K562 (cell line): Measurements from ENCODE around the gene SOAT2. TPM values are rescaled to one million over a fixed set of nuclear protein-coding genes. Genes with fewer than 3 reads are reported as not detected.

ENCODE experiments used
- ASH1L ChIP-seq: fragments of 450-650 bp; IDR thresholded peaks from 2 replicates; pipeline ENCODE4 v1.6.1; 2018; ENCODE audit warnings: borderline replicate concordance, mild to moderate bottlenecking, low read depth; ENCODE audit not compliant: partially characterized antibody
- DNMT1 ChIP-seq: fragments of 450-650 bp; IDR thresholded peaks from 2 replicates; pipeline ENCODE4 v1.6.1; 2016; ENCODE audit warnings: antibody characterized with exemption, mild to moderate bottlenecking
- GTF2E2 ChIP-seq: fragments of 200-800 bp; sonication (Bioruptor generic); IDR thresholded peaks from 2 replicates; pipeline ENCODE4 v1.6.1; 2016; ENCODE audit warnings: missing genetic modification characterization, missing compliant biosample characterization
- KDM4B ChIP-seq, 2 experiments: fragments of 450-650 bp in 1 of 2; sonication (generic) in 1 of 2; IDR thresholded peaks; 2 replicates each; pipeline ENCODE4 v1.6.1; 2016 to 2017; ENCODE audit warnings: borderline replicate concordance in 2 of 2, antibody characterized with exemption in 1 of 2, low read depth in 1 of 2, mild to moderate bottlenecking in 1 of 2
- KDM5B ChIP-seq: fragments of 200-600 bp; sonication (generic); IDR thresholded peaks from 2 replicates; pipeline ENCODE4 v1.6.1; 2012; ENCODE audit warnings: low read depth, mild to moderate bottlenecking, moderate library complexity, low read length, control low read depth, inconsistent platforms; ENCODE audit not compliant: insufficient replicate concordance
- MAFF ChIP-seq: IDR thresholded peaks from 2 replicates; pipeline ENCODE4 v1.6.1; 2012; ENCODE audit warnings: low read length, improper control_type of control experiment
- MGA ChIP-seq: fragments of 450-650 bp; IDR thresholded peaks from 2 replicates; pipeline ENCODE4 v1.6.1; 2016; ENCODE audit warnings: mild to moderate bottlenecking, moderate library complexity
- MTA2 ChIP-seq: fragments of 450-650 bp; IDR thresholded peaks from 2 replicates; pipeline ENCODE4 v1.6.1; 2016; ENCODE audit warnings: low read depth
- NFIX ChIP-seq: fragments of 250-450 bp; sonication (Bioruptor Pico); IDR thresholded peaks from 2 replicates; pipeline ENCODE4 v1.4.0; 2020; ENCODE audit warnings: low read depth, mild to moderate bottlenecking, moderate library complexity
- NR3C1 ChIP-seq: sonication (generic); formaldehyde crosslinking; IDR thresholded peaks from 2 replicates; pipeline ENCODE4 v1.8.1; 2022; ENCODE audit warnings: missing genetic modification reagents
- RBM39 ChIP-seq: fragments of 200-400 bp; formaldehyde crosslinking; optimal IDR thresholded peaks from 2 replicates; pipeline ENCODE3; 2018; ENCODE audit warnings: low read depth, low read length
- RHOXF2B ChIP-seq: fragments of 250-450 bp; sonication (Bioruptor Pico); conservative IDR thresholded peaks from 2 replicates; pipeline ENCODE4 v1.5.1; 2021
- SMARCA5 ChIP-seq: fragments of 450-650 bp; IDR thresholded peaks from 2 replicates; pipeline ENCODE4 v1.6.1; 2016
- SNAPC5 ChIP-seq: fragments of 250-450 bp; sonication (Bioruptor Pico); IDR thresholded peaks from 2 replicates; pipeline ENCODE4 v1.8.0; 2021; ENCODE audit warnings: moderate library complexity, mild to moderate bottlenecking, inconsistent platforms
- SRSF7 ChIP-seq: fragments of 200-400 bp; formaldehyde crosslinking; optimal IDR thresholded peaks from 2 replicates; pipeline ENCODE3; 2017; ENCODE audit warnings: mild to moderate bottlenecking, low read depth, low read length
- ZNF75A ChIP-seq: fragments of 450-650 bp; formaldehyde crosslinking; IDR thresholded peaks from 2 replicates; pipeline ENCODE4 v1.4.0; 2020; ENCODE audit warnings: mild to moderate bottlenecking
- polyA plus RNA-seq, 8 experiments: library from polyadenylated mRNA; depleted of rRNA in 4 of 8; stranded (reverse) in 5 of 8; unstranded in 3 of 8; fragments of >200 nt; fragmentation: Nextera tagmentation in 2 of 8; fragmentation: Illumina TruSeq in 1 of 8; extraction: Ambion mirVana in 2 of 8; extraction: Trizol in 1 of 8; gene quantifications; 2 replicates each; pipeline versions ENCODE4 v1.2.1 to v1.2.3, GENCODE V29; 2011 to 2014; ENCODE audit warnings: inconsistent platforms in 1 of 8, missing spikeins in 1 of 8
- total RNA-seq, 7 experiments: library from RNA; depleted of rRNA in 6 of 7; stranded (reverse); fragments of >200 nt in 6 of 7; fragmentation: Illumina TruSeq in 2 of 7; extraction: Trizol in 2 of 7; gene quantifications; 2 replicates each; pipeline versions ENCODE4 v1.2.1 to v1.2.3, GENCODE V29; 2011 to 2021; ENCODE audit warnings: low replicate concordance in 1 of 7
- TF ChIP-seq, protein P1 (sequence below), 2 experiments: fragments of 450-650 bp; IDR thresholded peaks; 2 replicates each; pipeline ENCODE4 v1.6.1; 2016

SOAT2 gene
- total and polyA plus RNA-seq, 9 of the 15 experiments (the other 6 are each of a cell fraction or from before 2014, with no cell fraction given) = 0.04 TPM; not detected in 8

DNA sequence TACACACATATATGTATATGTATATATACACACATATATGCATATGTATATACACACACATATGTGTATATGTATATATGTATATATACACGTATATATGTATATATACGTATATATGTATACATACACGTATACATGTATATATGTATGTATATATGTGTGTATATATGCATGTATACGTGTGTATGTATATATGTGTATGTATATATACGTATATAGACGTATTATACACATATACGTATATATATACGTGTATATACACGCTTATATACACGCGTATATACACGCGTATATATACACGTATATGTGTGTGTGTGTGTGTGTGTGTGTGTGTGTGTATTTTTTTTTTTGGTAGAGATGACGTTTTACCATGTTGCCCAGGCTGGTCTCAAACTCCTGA, 44.4 kb downstream of the SOAT2 start (continued):
- TF ChIP-seq MGA = no peak
- no peak for TF ChIP-seq ASH1L
- TF ChIP-seq GTF2E2 (tag) = no peak
- TF ChIP-seq ZNF75A (CRISPR knock-in tag) = no peak
- no peak for TF ChIP-seq MTA2
- TF ChIP-seq KDM5B = no peak
- no peak for TF ChIP-seq SRSF7
- 0 out of 2 replicates have a peak, but pooled peaks have one; percentile 74 for TF ChIP-seq RHOXF2B (CRISPR knock-in tag)
- peak; percentile 90 for TF ChIP-seq NFIX
- no peak for TF ChIP-seq RBM39
- TF ChIP-seq KDM4B (IDR thresholded peaks at IDR 0.05; ENCODE audit: borderline replicate concordance in 2 of 2, low read depth in 1 of 2) = no peak
- TF ChIP-seq, protein P1, sequence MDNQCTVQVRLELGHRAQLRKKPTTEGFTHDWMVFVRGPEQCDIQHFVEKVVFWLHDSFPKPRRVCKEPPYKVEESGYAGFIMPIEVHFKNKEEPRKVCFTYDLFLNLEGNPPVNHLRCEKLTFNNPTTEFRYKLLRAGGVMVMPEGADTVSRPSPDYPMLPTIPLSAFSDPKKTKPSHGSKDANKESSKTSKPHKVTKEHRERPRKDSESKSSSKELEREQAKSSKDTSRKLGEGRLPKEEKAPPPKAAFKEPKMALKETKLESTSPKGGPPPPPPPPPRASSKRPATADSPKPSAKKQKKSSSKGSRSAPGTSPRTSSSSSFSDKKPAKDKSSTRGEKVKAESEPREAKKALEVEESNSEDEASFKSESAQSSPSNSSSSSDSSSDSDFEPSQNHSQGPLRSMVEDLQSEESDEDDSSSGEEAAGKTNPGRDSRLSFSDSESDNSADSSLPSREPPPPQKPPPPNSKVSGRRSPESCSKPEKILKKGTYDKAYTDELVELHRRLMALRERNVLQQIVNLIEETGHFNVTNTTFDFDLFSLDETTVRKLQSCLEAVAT (IDR thresholded peaks at IDR 0.05) = no peak
- peak; percentile 68 for TF ChIP-seq SNAPC5 (CRISPR knock-in tag)
- no peak for TF ChIP-seq DNMT1
- TF ChIP-seq SMARCA5 = no peak
- no peak for TF ChIP-seq NR3C1 (CRISPR knock-in tag)
- TF ChIP-seq MAFF = no peak
